A549 (cell line): ENCODE results near the gene FBXW5. TPM values are rescaled to one million over a fixed set of nuclear protein-coding genes. Genes with fewer than 3 reads are reported as not detected.

Experiments
- ATAC-seq, 2 experiments: fragments of 200-7000 bp in 1 of 2; fragments of >200 bp in 1 of 2; cut with Nextera tagmentation in 1 of 2; cut with Tn5 transposase in 1 of 2; 3 replicates each; pipeline versions ENCODE4 v1.8.0 to v1.9.1; 2018 to 2020; ENCODE audit warnings: mild to moderate bottlenecking in 1 of 2, moderate library complexity in 1 of 2
- CTCF ChIA-PET: fragments of 300-600 bp; sonication (Branson Sonifier 250); formaldehyde crosslinking; extraction: SDS; loops from one replicate; lab custom pipeline; 2021; ENCODE audit warnings: antibody characterized with exemption, inconsistent platforms; lab: Yijun Ruan, JAX
- POLR2A ChIA-PET: fragments of 350-600 bp; formaldehyde crosslinking; extraction: SDS; loops from one replicate; lab custom pipeline; 2021; ENCODE audit warnings: antibody characterized with exemption, inconsistent platforms; lab: Yijun Ruan, JAX
- DNase-seq, 2 experiments: peaks; one replicate each; pipeline versions ENCODE4 v3.0.0 to v3.0.0-alpha.2; 2011 to 2016; ENCODE audit warnings: low read depth in 1 of 2, low spot score in 1 of 2
- FAIRE-seq: peaks from 2 replicates; lab custom pipeline; 2011; peaks lifted over from hg19 to GRCh38; lab: Jason Lieb, UNC
- H3K27ac ChIP-seq, 2 experiments: fragments of >200 bp; sonication (Bioruptor Twin); formaldehyde crosslinking; 3 replicates each; pipeline ENCODE4 v1.5.1; 2016 to 2017
- H3K4me1 ChIP-seq: fragments of >200 bp; sonication (Bioruptor Twin); formaldehyde crosslinking; 3 replicates; pipeline ENCODE4 v1.6.1; 2016
- H3K4me2 ChIP-seq: fragments of >200 bp; sonication (Bioruptor Twin); formaldehyde crosslinking; 3 replicates; pipeline ENCODE4 v1.6.1; 2016
- H3K4me3 ChIP-seq: fragments of >200 bp; sonication (Bioruptor Twin); formaldehyde crosslinking; 3 replicates; pipeline ENCODE4 v1.5.1; 2016
- H3K9me3 ChIP-seq: fragments of >200 bp; sonication (Bioruptor Twin); formaldehyde crosslinking; 3 replicates; pipeline ENCODE4 v1.6.1; 2016
- CHD2 ChIP-seq: fragments of 150-350 bp; IDR thresholded peaks from 2 replicates; pipeline ENCODE4 v1.6.1; 2014; ENCODE audit warnings: low read length; ENCODE audit not compliant: partially characterized antibody
- EP300 ChIP-seq, 2 experiments: fragments of >200 bp; sonication (Bioruptor Twin); formaldehyde crosslinking; IDR thresholded peaks; 2 replicates in 1 of 2; 3 replicates in 1 of 2; pipeline ENCODE4 v1.6.1; 2016 to 2017
- HES2 ChIP-seq: fragments of >200 bp; sonication (Bioruptor Twin); formaldehyde crosslinking; IDR thresholded peaks from 2 replicates; pipeline ENCODE4 v1.6.1; 2016
- HOXA7 ChIP-seq: fragments of 250-450 bp; sonication (Bioruptor Pico); IDR thresholded peaks from 2 replicates; pipeline ENCODE4 v1.5.0; 2020; ENCODE audit warnings: mild to moderate bottlenecking, moderate library complexity
- JUN ChIP-seq, 2 experiments: fragments of >200 bp; sonication (Bioruptor Twin); formaldehyde crosslinking; IDR thresholded peaks; 2 replicates in 1 of 2; 3 replicates in 1 of 2; pipeline ENCODE4 v1.6.1; 2016 to 2017
- JUNB ChIP-seq: fragments of >200 bp; sonication (Bioruptor Twin); formaldehyde crosslinking; IDR thresholded peaks from 2 replicates; pipeline ENCODE4 v1.6.1; 2016
- MAFK ChIP-seq: fragments of 450-650 bp; IDR thresholded peaks from 2 replicates; pipeline ENCODE4 v1.6.1; 2014; ENCODE audit not compliant: partially characterized antibody
- MAZ ChIP-seq: fragments of 150-350 bp; IDR thresholded peaks from 2 replicates; pipeline ENCODE4 v1.6.1; 2014; ENCODE audit warnings: antibody characterized with exemption, low read depth, low read length, borderline replicate concordance
- MYC ChIP-seq: IDR thresholded peaks from 2 replicates; pipeline ENCODE4 v1.6.1; 2012; ENCODE audit warnings: mild to moderate bottlenecking, inconsistent platforms, low read length, improper control_type of control experiment, borderline replicate concordance
- NFE2L2 ChIP-seq: fragments of 150-350 bp; conservative IDR thresholded peaks from 2 replicates; pipeline ENCODE4 v1.6.1; 2014; ENCODE audit warnings: low read length
- NPAS2 ChIP-seq: fragments of 250-450 bp; sonication (Bioruptor Pico); IDR thresholded peaks from 2 replicates; pipeline ENCODE4 v1.8.0; 2022; ENCODE audit warnings: mild to moderate bottlenecking, moderate library complexity, borderline replicate concordance
- POLR2A ChIP-seq: IDR thresholded peaks from 2 replicates; pipeline ENCODE4 v1.6.1; 2012; ENCODE audit warnings: mild to moderate bottlenecking, low read length
- POLR2AphosphoS2 ChIP-seq: conservative IDR thresholded peaks from 2 replicates; pipeline ENCODE4 v1.6.1; 2012; ENCODE audit warnings: low read length, improper control_type of control experiment, inconsistent platforms
- REST ChIP-seq: fragments of 200-600 bp; sonication (generic); IDR thresholded peaks from 2 replicates; pipeline ENCODE4 v1.6.1; 2016; ENCODE audit warnings: antibody characterized with exemption, mild to moderate bottlenecking, moderate library complexity
- RNF2 ChIP-seq: fragments of 200-600 bp; sonication (generic); IDR thresholded peaks from 2 replicates; pipeline ENCODE4 v1.6.1; 2016; ENCODE audit warnings: low read depth, mild to moderate bottlenecking, antibody characterized with exemption, moderate library complexity, borderline replicate concordance
- SMC3 ChIP-seq: fragments of >200 bp; sonication (Bioruptor Twin); formaldehyde crosslinking; IDR thresholded peaks from 3 replicates; pipeline ENCODE4 v1.6.1; 2018; ENCODE audit warnings: inconsistent platforms
- SREBF2 ChIP-seq: fragments of 450-650 bp; IDR thresholded peaks from 2 replicates; pipeline ENCODE4 v1.6.1; 2014; ENCODE audit warnings: mild to moderate bottlenecking, moderate library complexity
- TP53 ChIP-seq: fragments of 250-450 bp; sonication (Bioruptor Pico); IDR thresholded peaks from 2 replicates; pipeline ENCODE4 v1.5.0; 2021; ENCODE audit warnings: mild to moderate bottlenecking, moderate library complexity
- WGBS: methylation state at CpG from one replicate; pipeline ENCODE4 v1.1.6; 2017; ENCODE audit errors: missing lambda C conversion rate; 5-methylcytosine and 5-hydroxymethylcytosine counted together
- polyA plus RNA-seq, 4 experiments: library from polyadenylated mRNA; depleted of rRNA in 3 of 4; stranded (reverse); fragments of >200 nt; fragmentation: RNase III in 1 of 4; extraction: RNeasy Plus Mini Kit Qiagen cat#74134 plus additional on column Dnase treatment in 1 of 4; gene quantifications; 2 replicates in 3 of 4; 3 replicates in 1 of 4; pipeline ENCODE4 v1.2.3, GENCODE V29; 2011 to 2017

The FBXW5 gene
- polyA plus RNA-seq, 2 of the 4 experiments (the other 2 are of a cell fraction): 37.5 to 59.5 TPM

- no peak for TF ChIP-seq RNF2
- TF ChIP-seq NPAS2 (CRISPR knock-in tag): no peak
These were observed 24.5 kb downstream of the FBXW5 start (continued) for GRCh38 chr9:136920069-136920468.

- POLR2A ChIA-PET: no interaction called here
- CTCF ChIA-PET: interaction anchor here (1.3 kb wide), 1 partner anchor 10 kb away, joined by 3 read pairs; no protein-coding TSS in a partner anchor
- Histone ChIP-seq H3K4me3 (no peak overlapping the region), H3K9me3 (no peaks in the 10 kb centered on the region), H3K27ac (no peak overlapping the region), H3K4me2 (no peak overlapping the region), H3K4me1 (peaks cover 10% of the 10 kb centered on the region; the same call in 1 of the 3 replicates)
- no peak for TF ChIP-seq POLR2AphosphoS2
- TF ChIP-seq JUNB: no peak
- no peak for TF ChIP-seq JUN (IDR thresholded peaks at IDR 0.05)
- no peak for TF ChIP-seq CHD2
- no peak for TF ChIP-seq POLR2A
- no peak for TF ChIP-seq MAFK
- TF ChIP-seq NPAS2 (CRISPR knock-in tag): no peak
- no peak for TF ChIP-seq REST
- TF ChIP-seq HES2: no peak
- no peak for TF ChIP-seq TP53
- no peak for TF ChIP-seq MYC
- ATAC-seq: no peak
- WGBS: 87% methylated on average over 11 of the region's 11 CpGs
- FAIRE-seq: no peak
- DNase-seq: no peak
These were observed 26.6 kb downstream of the FBXW5 start for GRCh38 chr9:136917902-136918301.

GRCh38 chr9:136916330-136917184 is 28.0 kb downstream of the FBXW5 start:
- peak; percentile 9 to 18; a peak in 2 of 6 replicates for ATAC-seq
- Histone ChIP-seq H3K4me3 (no peak overlapping the region), H3K9me3 (no peaks in the 10 kb centered on the region), H3K27ac (no peak overlapping the region), H3K4me1 (peaks cover 7% of the 10 kb centered on the region; the same call in 1 of the 3 replicates), H3K4me2 (no peak overlapping the region)
- no peak for DNase-seq
- whole genome bisulfite sequencing: 93% methylated on average over 32 of the region's 32 CpGs
- TF ChIP-seq EP300 (IDR thresholded peaks at IDR 0.05) (no peak), NFE2L2 (no peak), REST (no peak), SMC3 (no peak), MAZ (no peak), SREBF2 (no peak), HOXA7 (no peak), POLR2A (no peak)
- POLR2A ChIA-PET: no interaction called here
- CTCF ChIA-PET: interaction anchor here (0.5 to 1.2 kb wide), 4 partner anchors 9 to 187 kb away, joined by 3 to 4 read pairs (median 4); no protein-coding TSS in a partner anchor
- no peak for FAIRE-seq
